Endothelial cell of umbilical vein (primary cell): ENCODE data around the gene ABCF1. TPM values are rescaled to one million over a fixed set of nuclear protein-coding genes. Genes with fewer than 3 reads are reported as not detected.

ENCODE experiments used
- BruUV-seq: library from RNA; stranded (reverse); fragments of 400-500 nt; replicated peaks from 2 replicates; lab custom pipeline; 2021; lab: Mats Ljungman, UMichigan
- CTCF ChIA-PET: fragments of 300-600, 350-600 bp; sonication (Branson Sonifier 250); formaldehyde crosslinking; loops from one replicate; lab custom pipeline; 2021; ENCODE audit warnings: antibody characterized with exemption, inconsistent platforms; lab: Charles Lee
- POLR2A ChIA-PET: fragments of 300-600, 350-600 bp; sonication (Branson Sonifier 250); formaldehyde crosslinking; loops from one replicate; lab custom pipeline; 2021; ENCODE audit warnings: antibody characterized with exemption, inconsistent platforms; lab: Charles Lee
- DNase-seq: peaks from one replicate; pipeline ENCODE4 v3.0.0-alpha.2; 2011; ENCODE audit warnings: low read depth, low spot score
- FAIRE-seq: peaks from 2 replicates; lab custom pipeline; 2011; peaks lifted over from hg19 to GRCh38; lab: Jason Lieb, UNC
- H2AFZ ChIP-seq: 2 replicates; pipeline ENCODE4 v1.6.0; 2012; ENCODE audit warnings: low read depth, low read length, control low read depth, inconsistent platforms
- H3K27ac ChIP-seq: 2 replicates; pipeline ENCODE4 v1.5.1; 2011; ENCODE audit warnings: low read depth, mild to moderate bottlenecking, control low read depth, low read length, moderate library complexity; ENCODE audit not compliant: insufficient read depth
- H3K27me3 ChIP-seq, 2 experiments: 2 replicates each; pipeline versions ENCODE4 v1.6.0 to v1.6.1; 2011; ENCODE audit warnings: low read length in 2 of 2, mixed read lengths in 1 of 2; ENCODE audit not compliant: control insufficient read depth in 2 of 2, insufficient read depth in 2 of 2
- H3K36me3 ChIP-seq, 2 experiments: 2 replicates in 1 of 2; 3 replicates in 1 of 2; pipeline ENCODE4 v1.5.1; 2011; ENCODE audit warnings: low read length in 2 of 2, mild to moderate bottlenecking in 1 of 2, moderate library complexity in 1 of 2; ENCODE audit not compliant: control insufficient read depth in 2 of 2, insufficient read depth in 2 of 2; ENCODE audit errors: extremely low read depth in 1 of 2
- H3K4me1 ChIP-seq: 3 replicates; pipeline ENCODE4 v1.5.1; 2011; ENCODE audit warnings: mild to moderate bottlenecking, low read length; ENCODE audit not compliant: control insufficient read depth, insufficient read depth; ENCODE audit errors: extremely low read depth
- H3K4me2 ChIP-seq: 2 replicates; pipeline ENCODE4 v1.6.1; 2011; ENCODE audit warnings: low read length, control low read depth, mixed read lengths; ENCODE audit not compliant: insufficient read depth
- H3K4me3 ChIP-seq, 3 experiments: fragments of 200-600 bp in 1 of 3; sonication (generic), shearing (Covaris generic) in 1 of 3; replicated peaks in 1 of 3; 2 replicates each; pipeline ENCODE4 v1.5.1; 2011 to 2016; ENCODE audit warnings: control low read depth in 3 of 3, low read length in 3 of 3, mild to moderate bottlenecking in 2 of 3, inconsistent platforms in 1 of 3, low read depth in 1 of 3, moderate library complexity in 1 of 3; ENCODE audit not compliant: insufficient read depth in 1 of 3
- H3K79me2 ChIP-seq: 2 replicates; pipeline ENCODE4 v1.6.0; 2012; ENCODE audit warnings: low read length, inconsistent platforms; ENCODE audit not compliant: control insufficient read depth, insufficient read depth
- H3K9ac ChIP-seq: replicated peaks from 2 replicates; pipeline ENCODE3; 2011; ENCODE audit warnings: low read length, control low read depth; ENCODE audit not compliant: insufficient read depth; ENCODE audit errors: extremely low read depth
- H3K9me1 ChIP-seq: replicated peaks from 3 replicates; pipeline ENCODE4 v1.6.0; 2011; ENCODE audit warnings: mild to moderate bottlenecking, low read length; ENCODE audit not compliant: control insufficient read depth, insufficient read depth; ENCODE audit errors: extremely low read depth
- H3K9me3 ChIP-seq: replicated peaks from 2 replicates; pipeline ENCODE4 v1.5.1; 2012; ENCODE audit warnings: low read length, inconsistent platforms; ENCODE audit not compliant: control insufficient read depth, insufficient read depth
- H4K20me1 ChIP-seq: replicated peaks from 2 replicates; pipeline ENCODE3; 2011; ENCODE audit warnings: mild to moderate bottlenecking, low read length; ENCODE audit not compliant: control insufficient read depth, insufficient read depth; ENCODE audit errors: extremely low read depth
- CTCF ChIP-seq, 2 donors: IDR thresholded peaks; 1 replicate in 1 of 2; 2 replicates in 1 of 2; pipeline ENCODE4 v1.5.1; 2011; ENCODE audit warnings: low read length in 2 of 2, mild to moderate bottlenecking in 2 of 2, moderate library complexity in 2 of 2, control low read depth in 1 of 2, inconsistent platforms in 1 of 2, low read depth in 1 of 2; ENCODE audit not compliant: insufficient read depth in 1 of 2; ENCODE audit errors: extremely low read depth in 1 of 2
- EZH2 ChIP-seq: IDR thresholded peaks from 2 replicates; pipeline ENCODE4 v1.6.1; 2012; ENCODE audit warnings: borderline replicate concordance, low read depth, mild to moderate bottlenecking, moderate library complexity, low read length, inconsistent platforms; ENCODE audit not compliant: severe bottlenecking
- FOS ChIP-seq: IDR thresholded peaks from 2 replicates; pipeline ENCODE4 v1.6.1; 2011; ENCODE audit warnings: mild to moderate bottlenecking, low read length, moderate library complexity, borderline replicate concordance; ENCODE audit not compliant: insufficient read depth
- GATA2 ChIP-seq: IDR thresholded peaks from 2 replicates; pipeline ENCODE4 v1.7.0; 2011; ENCODE audit warnings: low read depth, mild to moderate bottlenecking, moderate library complexity, mixed read lengths, low read length; ENCODE audit not compliant: insufficient read length, insufficient read depth
- JUN ChIP-seq: IDR thresholded peaks from 2 replicates; pipeline ENCODE4 v1.6.1; 2011; ENCODE audit warnings: borderline replicate concordance, low read depth; ENCODE audit not compliant: insufficient read length, insufficient read depth
- MAX ChIP-seq: IDR thresholded peaks from 2 replicates; pipeline ENCODE4 v1.6.1; 2011; ENCODE audit not compliant: insufficient read depth, insufficient read length
- MYC ChIP-seq: IDR thresholded peaks from one replicate; pipeline ENCODE4 v1.6.1; 2011; ENCODE audit warnings: mild to moderate bottlenecking, low read depth, low read length
- POLR2A ChIP-seq: IDR thresholded peaks from 2 replicates; pipeline ENCODE4 v1.6.1; 2012; ENCODE audit warnings: low read depth, mild to moderate bottlenecking, control low read depth, low read length
- POLR2AphosphoS5 ChIP-seq: IDR thresholded peaks from 2 replicates; pipeline ENCODE4 v1.6.1; 2012; ENCODE audit warnings: low read depth, mild to moderate bottlenecking, control low read depth, low read length, moderate library complexity; ENCODE audit not compliant: insufficient read depth
- dilution Hi-C: fragments of 300-500 bp; cut with MboI; formaldehyde crosslinking; loops from one replicate; pipeline ENCODE4 v1.15.0; 2019; ENCODE audit warnings: low sequenced_read_pairs; ENCODE audit not compliant: extremely low pct_ligation_motif_present
- intact Hi-C: fragments of 100-400 bp; cut with micrococcal nuclease; formaldehyde crosslinking; loops from one replicate; pipeline ENCODE4 v1.10.0; 2022
- polyA plus RNA-seq, 4 experiments: library from polyadenylated mRNA; depleted of rRNA in 3 of 4; stranded (reverse) in 3 of 4; unstranded in 1 of 4; fragments of >200 nt; gene quantifications; 2 replicates each; pipeline versions ENCODE4 v1.2.1 to v1.2.3, GENCODE V29; 2011 to 2012; ENCODE audit warnings: missing spikeins in 1 of 4
- total RNA-seq: library from RNA; stranded (reverse); gene quantifications from 2 replicates; pipeline ENCODE4 v1.2.3, GENCODE V29; 2021

The ABCF1 gene
- total and polyA plus RNA-seq, 2 donors (not counting 3 experiments of a cell fraction or from before 2014, with no cell fraction given), result 34.0 to 60.3 TPM

GRCh38 chr6:30571762-30572082, 480 bp downstream of the ABCF1 start:
- H4K20me1 ChIP-seq, result no peaks in the 10 kb centered on the region
- intact Hi-C loops (loop anchor here (1.0 kb wide), 4 partner anchors 15 to 88 kb away; partner anchors contain the start of genes GNL1, MRPS18B and PPP1R10), dilution Hi-C loops (no loop called here)
- H3K79me2 ChIP-seq, result peaks cover 43% of the 10 kb centered on the region
- DNase-seq, result no peak
- H3K9me1 ChIP-seq, result no peaks in the 10 kb centered on the region
- H3K27me3 ChIP-seq, result no peaks in the 10 kb centered on the region
- peak overlapping the region; percentile 90 for H3K9ac ChIP-seq
- peak overlapping the region; percentile 79 for H2AFZ ChIP-seq
- no peaks in the 10 kb centered on the region for H3K36me3 ChIP-seq
- TF ChIP-seq JUN, result no peak
- TF ChIP-seq EZH2, result no peak
- H3K4me2 ChIP-seq, result peak overlapping the region; percentile 87
- peak overlapping the region; percentile 86 for H3K27ac ChIP-seq
- no peaks in the 10 kb centered on the region for H3K9me3 ChIP-seq
- BruUV-seq, result TSS peak; percentile 69
- H3K4me3 ChIP-seq, result peak overlapping the region; percentile 57 to 86 (median 68)
- ChIA-PET POLR2A (interaction anchor here (0.9 to 1.9 kb wide), 3 partner anchors 15 to 43 kb away, joined by 4 to 9 read pairs (median 6); partner anchors contain the start of genes GNL1 and PRR3), CTCF (interaction anchor here (0.6 to 2.7 kb wide), 12 partner anchors 10 to 159 kb away, joined by 3 to 17 read pairs (median 6); partner anchors contain the start of genes DHX16 and PRR3)
- no peak for FAIRE-seq
- H3K4me1 ChIP-seq, result peaks cover 18% of the 10 kb centered on the region

- ChIA-PET CTCF (no interaction called here), POLR2A (no interaction called here)
- H3K36me3 ChIP-seq, result peaks cover 0 to 2% of the 10 kb centered on the region in 2 experiments
- peak overlapping the region; percentile 57 to 86 (median 68) for H3K4me3 ChIP-seq
- H3K4me1 ChIP-seq, result peaks cover 18% of the 10 kb centered on the region
- no peak for TF ChIP-seq POLR2AphosphoS5
- no peak for TF ChIP-seq JUN
- no peak for TF ChIP-seq CTCF (IDR thresholded peaks at IDR 0.05; ENCODE audit: extremely low read depth in 1 of 2, insufficient read depth in 1 of 2, low read depth in 1 of 2, low read length in 2 of 2)
- no peak for TF ChIP-seq FOS
- no peak for TF ChIP-seq EZH2
- TF ChIP-seq MYC, result no peak
- no peak for TF ChIP-seq GATA2
- TF ChIP-seq POLR2A, result no peak
- TF ChIP-seq MAX, result no peak
- H2AFZ ChIP-seq, result no peak overlapping the region
- peak overlapping the region; percentile 90 for H3K9ac ChIP-seq
- H3K4me2 ChIP-seq, result peak overlapping the region; percentile 87
- dilution Hi-C loops (no loop called here), intact Hi-C loops (no loop called here)
- H3K9me1 ChIP-seq, result no peaks in the 10 kb centered on the region
- no TSS peak for BruUV-seq
- H3K27ac ChIP-seq, result peak overlapping the region; percentile 86
- FAIRE-seq, result no peak
- H3K9me3 ChIP-seq, result no peaks in the 10 kb centered on the region
- DNase-seq, result no peak
- no peaks in the 10 kb centered on the region for H4K20me1 ChIP-seq
- H3K27me3 ChIP-seq, result no peaks in the 10 kb centered on the region
- peaks cover 45% of the 10 kb centered on the region for H3K79me2 ChIP-seq
Measured at GRCh38 chr6:30572148-30572547, 906 bp downstream of the ABCF1 start.
